Measurements from ENCODE around the gene MVB12A. TPM values are rescaled to one million over a fixed set of nuclear protein-coding genes. Genes with fewer than 3 reads are reported as not detected.
A peak's percentile ranks its signal among the peaks of the same experiment; 100 is the strongest.

MVB12A gene
- total RNA-seq, 1 donor from 2014 or later = 46.2 TPM

DNA sequence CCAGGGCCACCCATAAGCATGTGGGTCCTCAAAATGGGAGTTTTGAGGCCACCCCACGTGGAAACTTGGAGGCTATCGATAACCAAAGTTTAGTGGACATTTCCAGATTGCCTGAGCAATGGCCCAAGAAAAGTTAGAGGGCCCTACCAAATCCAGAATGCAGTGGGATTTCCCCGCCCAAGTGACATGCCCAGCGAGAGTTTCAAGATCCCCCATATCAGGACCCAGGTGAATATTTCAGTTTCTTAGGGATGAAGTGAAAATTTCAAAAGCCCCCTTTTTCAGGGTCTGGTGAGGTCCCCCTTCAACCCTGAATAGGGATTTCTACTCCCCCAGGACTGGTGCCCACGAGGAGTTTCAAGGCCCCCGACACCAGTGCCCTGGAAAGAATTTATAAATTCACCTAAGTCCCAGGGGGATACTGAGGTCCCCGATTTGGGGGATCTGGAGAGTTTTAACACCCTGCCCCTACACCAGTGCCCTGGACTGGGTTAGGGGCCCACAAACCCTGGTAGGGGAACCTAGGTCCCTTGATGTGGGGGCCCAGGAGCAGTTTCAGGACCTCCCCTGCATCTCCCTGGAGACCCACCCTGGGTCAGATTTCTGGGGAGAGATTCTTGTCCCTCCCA, 15.1 kb upstream of the MVB12A start:
- DNase-seq (ENCODE audit: low spot score) = no peak

DNA sequence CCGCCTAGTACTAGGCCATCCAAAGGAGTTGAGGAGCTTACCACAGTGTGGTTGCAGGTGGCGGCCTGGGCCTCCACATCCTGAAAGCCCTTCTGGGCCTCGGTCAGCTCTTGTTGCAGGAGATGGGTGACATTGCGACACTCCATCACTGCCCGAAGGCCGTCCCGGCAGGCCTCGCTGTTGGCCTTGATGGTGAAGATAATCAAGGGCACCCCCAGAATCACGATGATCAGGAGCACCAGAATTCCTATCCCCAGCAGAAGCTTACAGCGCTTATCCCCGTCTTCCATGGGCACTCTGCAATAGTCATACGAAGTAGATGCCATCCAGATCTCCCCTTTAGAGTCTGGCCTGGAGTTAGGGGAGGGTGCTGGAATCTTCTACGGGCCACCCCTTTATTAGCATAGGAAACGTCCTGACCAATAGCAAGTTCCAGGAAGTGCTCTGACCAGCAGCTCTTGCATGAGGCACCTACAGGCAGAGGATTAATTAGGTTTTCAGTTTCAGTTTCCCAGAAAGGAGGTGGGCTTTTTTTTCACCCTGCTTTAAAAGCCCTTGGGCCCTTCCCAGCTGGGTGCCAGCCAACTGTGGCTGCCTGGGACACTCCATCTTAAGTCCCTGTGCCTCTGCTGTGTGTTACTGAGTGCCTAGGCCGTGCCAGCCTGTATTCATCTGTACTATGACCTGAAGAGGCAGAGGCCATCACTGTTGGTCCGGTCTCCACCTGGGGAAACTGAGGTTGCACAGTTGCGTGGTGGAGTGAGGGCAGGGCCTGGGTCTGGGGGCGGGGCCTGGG, 14.4 kb upstream of the MVB12A start, which contains the start of gene BST2:
TSS of gene BST2 (minus strand) at position 381 of the 796 bp plus-strand sequence. CDS start at position 326, 55 bp downstream.
- DNase-seq (ENCODE audit: low spot score) = peak; percentile 90

DNA sequence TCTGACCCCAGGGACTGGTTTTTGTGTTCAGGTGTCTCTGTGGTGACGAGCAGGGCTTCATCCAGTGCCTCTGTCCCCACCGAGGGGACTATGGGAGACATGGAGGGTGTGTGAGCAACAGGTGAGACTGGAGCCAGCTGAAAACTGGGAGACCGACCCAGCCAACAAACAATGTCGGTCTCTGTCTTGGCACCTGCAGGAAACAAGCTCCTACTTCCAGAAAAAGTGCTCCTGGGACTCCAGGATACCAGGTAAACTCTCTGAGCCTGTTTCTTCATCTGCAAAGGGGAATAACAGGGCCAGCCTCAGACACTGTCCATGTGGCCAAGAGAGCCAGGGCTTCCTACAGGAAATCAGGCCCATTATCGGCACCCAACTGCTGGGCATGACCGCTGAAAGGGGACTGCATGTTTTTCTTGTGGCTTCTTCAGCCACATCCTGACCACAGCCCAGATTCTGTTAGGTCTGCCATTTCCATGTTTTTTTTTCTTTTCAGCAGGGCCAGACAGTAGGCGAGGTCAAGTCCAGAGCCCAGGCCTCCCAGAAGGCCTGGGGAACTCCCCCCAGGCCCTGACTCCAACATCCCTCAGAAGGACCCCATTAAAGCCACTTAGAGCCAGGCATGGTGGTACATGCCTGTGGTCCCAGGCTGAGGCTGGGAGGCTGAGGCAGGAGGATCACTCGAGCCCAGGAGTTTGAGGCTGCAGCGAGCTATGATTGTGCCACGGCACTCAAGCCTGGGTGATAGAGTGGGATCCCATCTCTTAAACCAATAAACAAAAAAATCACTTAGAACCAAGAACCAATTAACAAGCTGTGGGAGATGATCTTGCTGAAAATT, 13.6 kb upstream of the MVB12A start:
- no peak for DNase-seq (ENCODE audit: low spot score)

DNA sequence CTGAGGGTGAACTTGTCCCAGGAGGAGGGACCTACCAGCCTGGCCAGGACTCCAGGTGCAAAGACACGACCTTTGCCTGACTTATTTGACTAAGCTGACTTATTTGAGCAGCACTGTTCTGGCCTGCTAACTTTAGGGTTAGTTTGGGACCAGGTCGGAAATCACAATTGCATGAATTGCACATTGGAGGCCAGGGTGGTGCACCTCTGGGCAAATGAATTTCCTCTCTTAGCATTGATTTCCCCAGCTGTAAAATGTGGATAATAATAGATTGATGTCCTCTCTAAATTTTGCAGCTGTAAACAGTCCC, 13.0 kb upstream of the MVB12A start:
- no peak for DNase-seq (ENCODE audit: low spot score)

DNA sequence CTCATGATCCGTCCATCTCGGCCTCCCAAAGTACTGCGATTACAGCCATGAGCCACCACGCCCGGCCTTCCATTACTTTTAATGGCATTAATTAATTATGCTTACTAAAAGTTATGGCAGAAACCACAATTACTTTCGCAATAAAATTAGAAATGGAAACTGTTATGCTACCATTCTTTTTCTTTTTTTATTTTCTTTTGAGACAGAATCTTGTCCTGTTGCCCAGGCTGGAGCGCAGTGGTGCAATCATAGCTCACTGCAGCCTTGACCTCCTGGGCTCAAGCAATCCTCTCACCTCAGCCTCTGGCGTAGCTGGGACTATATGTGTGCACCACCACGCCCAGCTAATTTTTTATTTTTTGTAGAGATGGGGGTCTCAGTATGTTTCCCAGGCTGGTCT, 9.9 kb upstream of the MVB12A start:
- DNase-seq (ENCODE audit: low spot score) = no peak

DNA sequence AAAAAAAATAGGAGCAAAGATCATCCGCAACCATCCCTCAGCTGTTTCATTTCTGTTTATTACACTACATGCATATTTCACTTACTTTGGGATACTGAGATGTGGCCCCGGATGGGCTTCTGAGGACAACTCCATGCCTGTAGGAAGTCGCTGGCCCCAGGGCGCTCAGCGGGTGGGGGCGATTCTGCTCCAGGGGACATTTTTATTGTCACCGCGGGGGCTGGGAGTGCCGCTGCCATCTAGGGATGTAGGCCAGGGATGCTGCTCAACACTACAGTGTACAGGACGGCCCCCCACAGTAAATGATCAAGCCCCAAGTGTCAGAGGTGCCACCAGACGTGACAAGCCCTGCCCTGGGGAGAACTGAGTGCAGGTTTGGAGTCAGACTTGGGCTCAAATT, 8.0 kb upstream of the MVB12A start:
- DNase-seq (ENCODE audit: low spot score) = no peak

DNA sequence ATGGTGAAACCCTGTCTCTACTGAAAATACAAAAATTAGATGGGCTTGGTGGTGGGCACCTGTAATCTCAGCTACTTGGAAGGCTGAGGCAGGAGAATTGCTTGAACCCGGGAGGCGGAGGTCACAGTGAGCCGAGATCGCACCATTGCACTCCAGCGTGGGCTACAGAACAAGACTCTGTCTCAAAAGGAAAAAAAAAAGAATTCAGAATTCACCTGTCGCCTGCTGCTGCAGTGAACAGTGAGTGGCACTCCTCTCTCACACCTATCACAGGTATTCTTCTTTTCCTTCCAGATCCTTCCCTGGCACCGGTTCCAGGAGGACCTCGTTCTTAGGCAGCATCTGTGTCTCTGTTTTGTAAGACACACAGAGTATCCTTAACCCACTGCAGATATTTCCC, 5.8 kb upstream of the MVB12A start:
- DNase-seq (ENCODE audit: low spot score) = no peak

DNA sequence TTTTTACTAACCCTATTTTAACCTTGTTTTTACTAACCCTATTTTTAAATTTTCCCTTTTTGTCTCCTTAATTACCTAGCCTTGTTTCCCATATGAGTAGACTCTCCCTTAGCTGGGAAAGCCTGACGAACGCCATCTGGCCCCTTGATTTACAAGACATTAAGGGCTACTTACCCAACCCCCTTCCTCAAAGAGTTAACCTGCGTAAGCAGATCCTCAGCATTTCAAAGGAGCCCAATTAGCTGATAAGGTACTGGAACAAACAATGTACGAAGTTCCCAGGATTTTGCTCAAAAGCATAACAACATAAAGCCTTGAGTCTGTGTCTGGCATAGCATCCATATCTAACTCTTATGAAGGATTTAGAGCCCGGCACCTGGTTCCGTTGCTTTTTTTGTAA, 4.7 kb upstream of the MVB12A start:
- peak; percentile 53 for DNase-seq (ENCODE audit: low spot score)

DNA sequence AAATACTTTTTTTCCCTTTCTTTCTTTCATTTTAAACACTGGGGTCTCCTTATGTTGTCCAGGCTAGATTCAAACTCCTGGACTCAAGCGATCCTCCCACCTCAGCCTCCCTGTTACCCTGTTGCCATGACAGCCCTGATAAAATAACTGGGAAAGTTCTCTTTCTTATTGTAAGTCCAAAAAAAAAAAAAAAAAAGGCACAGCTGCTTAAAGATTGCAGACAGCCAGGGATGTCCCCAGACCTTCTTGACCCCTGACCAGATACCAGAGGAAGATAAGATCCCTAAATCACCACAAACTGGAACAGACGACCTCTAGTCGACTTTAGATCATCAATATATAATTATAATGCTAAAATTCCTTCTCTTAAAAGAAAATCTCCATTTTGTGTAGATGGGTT, 1.1 kb upstream of the MVB12A start:
- no peak for DNase-seq (ENCODE audit: low spot score)

DNA sequence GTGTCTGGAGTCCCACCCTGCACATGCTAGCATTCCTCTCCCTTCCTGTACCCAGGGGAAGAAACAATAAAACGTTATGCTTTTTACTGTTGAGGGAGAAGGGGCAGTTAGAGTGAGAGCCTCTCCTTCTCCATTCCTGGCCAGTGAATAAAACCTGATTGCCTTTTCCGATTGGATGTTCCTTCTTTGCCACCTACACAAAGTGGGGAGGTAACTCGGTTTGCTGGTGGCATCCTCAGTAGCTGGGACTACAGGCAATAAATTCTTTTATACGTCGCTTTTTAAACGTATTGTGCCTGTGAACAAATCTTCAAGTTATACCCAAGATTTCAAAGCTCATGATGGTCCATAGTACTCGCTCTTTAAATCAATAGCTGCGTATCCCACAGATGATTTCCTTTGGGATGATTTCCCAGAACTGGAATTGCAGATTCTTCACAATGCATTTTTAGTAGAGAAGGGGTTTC, 660 bp upstream of the MVB12A start:
- DNase-seq (ENCODE audit: low spot score) = no peak

DNA sequence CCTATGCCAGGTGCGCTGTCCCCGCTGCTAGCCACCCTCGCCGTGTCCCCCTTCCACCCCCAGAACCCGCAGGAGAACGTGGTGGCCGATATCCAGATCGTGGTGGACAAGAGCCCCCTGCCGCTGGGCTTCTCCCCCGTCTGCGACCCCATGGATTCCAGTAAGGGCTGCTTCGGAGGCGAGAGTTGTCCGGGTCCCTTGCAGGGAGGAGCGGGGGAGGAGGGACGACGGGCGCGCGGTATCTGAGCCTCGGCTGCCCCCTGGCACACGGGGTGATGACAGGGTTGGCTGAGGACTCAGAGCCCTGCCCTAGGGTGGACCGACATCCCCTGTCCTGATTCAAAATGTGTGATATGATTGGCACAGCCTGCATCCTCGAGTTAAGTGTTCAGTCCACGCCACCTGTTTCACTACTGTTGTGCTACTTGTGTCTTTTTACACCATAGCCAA, 653 bp downstream of the MVB12A start:
- peak; percentile 47 for DNase-seq (ENCODE audit: low spot score)

DNA sequence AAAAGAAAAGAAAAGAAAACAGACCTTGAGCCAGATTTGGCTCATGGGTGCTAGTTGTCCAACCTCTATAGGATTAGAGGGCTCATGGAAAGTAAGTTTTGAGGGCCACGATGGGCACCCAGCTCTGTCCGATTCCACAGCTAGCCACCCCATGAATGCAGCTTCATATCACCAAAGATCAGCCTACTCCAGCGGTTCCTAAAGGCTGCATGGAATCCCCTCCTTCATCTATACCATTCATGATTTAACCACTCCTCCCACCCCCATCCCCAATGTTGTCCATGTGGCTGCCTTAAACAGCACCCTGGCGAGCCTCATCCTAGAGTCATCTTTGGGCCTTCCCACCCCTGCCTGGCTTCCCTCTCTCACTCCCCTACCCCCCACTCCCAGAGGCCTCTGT, 2.1 kb downstream of the MVB12A start:
- no peak for DNase-seq (ENCODE audit: low spot score)

DNA sequence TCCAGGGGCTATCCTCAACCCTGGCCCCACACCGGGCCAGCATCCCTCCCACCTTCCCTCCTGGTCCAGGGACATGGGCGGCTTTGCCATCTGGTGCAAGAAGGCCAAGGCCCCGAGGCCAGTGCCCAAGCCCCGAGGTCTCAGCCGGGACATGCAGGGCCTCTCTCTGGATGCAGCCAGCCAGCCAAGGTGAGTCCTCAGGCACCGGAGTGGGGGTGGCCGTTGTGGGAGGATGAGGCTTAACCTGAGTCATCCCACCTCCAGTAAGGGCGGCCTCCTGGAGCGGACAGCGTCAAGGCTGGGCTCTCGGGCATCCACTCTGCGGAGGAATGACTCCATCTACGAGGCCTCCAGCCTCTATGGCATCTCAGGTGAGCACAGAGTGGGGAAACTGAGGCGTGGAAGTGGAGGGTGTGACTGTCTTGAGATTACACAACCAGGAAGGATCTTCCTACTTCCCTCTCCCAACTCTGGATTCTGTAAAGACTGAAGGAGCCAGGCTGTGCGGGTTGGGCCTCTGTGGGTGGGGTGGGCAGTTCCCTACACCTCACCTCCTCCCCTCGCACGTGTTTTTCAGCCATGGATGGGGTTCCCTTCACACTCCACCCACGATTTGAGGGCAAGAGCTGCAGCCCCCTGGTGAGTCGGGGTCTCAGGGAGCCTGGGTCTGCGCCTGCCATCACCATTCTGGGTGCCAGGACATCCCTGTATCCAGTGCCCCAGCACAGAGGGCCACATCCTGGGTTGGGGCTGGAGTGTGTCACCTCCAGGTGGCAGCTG, 3.8 kb downstream of the MVB12A start:
- DNase-seq (ENCODE audit: low spot score) = no peak

DNA sequence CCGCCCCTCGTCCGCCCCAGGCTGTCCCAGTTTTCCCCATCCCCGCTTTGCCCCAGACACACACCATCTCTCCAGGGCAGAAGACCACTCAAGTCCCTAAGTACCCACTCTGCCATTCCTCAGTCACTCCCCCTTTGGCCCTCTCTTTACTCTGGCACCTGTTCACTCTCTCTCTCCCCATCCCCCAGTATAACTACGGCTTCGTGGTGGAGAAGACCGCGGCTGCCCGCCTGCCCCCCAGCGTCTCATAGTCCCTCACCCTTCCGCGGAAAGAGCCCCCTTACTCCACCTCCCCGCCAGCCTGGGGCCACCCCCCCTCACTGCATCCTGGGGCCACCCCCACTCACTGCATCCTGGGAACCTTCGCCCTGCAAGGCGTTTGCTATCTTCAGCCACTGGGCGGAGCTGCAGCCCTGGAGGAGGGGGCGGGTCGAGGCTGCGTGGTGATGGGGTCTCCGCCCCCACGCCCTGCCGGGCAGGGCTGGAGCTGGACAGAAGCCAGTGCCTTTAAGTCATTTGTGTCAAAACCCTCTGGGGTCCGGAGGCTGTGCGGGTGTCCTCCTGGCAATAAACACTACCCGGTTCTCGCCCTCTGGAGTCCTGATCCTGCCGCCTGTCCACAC, 5.0 kb downstream of the MVB12A start:
- peak; percentile 45 for DNase-seq (ENCODE audit: low spot score)

DNA sequence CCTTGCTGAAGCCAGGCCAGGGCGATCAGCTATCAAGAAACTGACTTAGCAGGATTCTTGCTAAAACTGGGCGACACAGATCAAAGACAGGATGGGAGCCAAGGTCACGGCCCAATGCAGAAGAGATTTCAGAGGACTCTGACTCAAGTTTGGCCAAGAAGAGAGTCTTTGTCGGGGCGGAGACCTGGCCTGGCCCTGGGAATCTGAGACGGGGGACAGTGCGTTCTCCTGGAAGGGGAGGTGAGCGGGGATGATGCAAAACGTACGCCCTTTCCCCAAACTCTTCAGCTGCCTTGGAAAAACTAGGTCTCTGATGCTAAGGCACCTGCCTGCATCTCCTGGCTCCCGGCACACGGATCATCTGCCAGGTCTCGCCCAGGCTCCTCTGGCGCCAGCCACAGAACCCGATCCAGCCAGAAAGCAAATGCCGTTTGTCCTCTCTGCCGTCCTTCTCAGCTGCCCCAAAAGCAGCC, 9.8 kb downstream of the MVB12A start:
- peak; percentile 61 for DNase-seq (ENCODE audit: low spot score)

DNA sequence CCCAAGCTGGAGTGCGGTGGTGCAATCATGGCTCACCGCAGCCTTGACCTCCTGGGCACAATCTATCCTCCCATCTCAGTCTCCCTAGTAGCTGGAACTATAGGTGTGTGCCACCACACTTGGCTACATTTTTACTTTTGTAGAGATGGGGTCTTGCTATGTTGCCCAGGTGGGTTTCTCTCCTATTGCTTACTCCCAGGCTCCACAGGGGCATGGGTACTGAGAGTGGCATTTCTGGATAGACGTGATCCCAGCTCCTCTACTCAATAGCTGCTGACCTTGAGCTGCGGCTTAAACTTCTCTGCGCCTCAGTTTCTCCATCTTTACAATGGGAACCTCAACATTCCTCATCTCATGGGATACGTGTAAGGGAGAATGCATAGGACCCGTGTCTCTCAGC, 11.6 kb downstream of the MVB12A start:
- DNase-seq (ENCODE audit: low spot score) = no peak

DNA sequence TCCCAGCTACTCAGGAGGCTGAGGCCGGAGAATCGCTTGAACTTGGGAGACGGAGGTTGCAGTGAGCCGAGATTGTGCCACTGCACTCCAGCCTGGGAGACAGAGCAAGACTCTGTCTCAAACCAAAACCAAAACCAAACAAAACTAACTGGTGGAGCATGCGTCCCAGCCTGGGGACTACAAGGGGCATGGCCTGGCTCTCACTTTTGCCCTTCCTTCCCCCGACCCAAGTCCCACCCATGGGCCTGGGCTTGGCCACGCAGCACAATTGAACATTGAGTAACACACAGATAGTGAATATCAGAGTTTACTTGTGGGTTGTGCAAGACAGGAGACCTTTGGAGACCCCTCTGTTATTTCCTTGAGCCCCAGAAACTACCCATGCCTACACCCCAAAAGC, 15.4 kb downstream of the MVB12A start:
- no peak for DNase-seq (ENCODE audit: low spot score)

DNA sequence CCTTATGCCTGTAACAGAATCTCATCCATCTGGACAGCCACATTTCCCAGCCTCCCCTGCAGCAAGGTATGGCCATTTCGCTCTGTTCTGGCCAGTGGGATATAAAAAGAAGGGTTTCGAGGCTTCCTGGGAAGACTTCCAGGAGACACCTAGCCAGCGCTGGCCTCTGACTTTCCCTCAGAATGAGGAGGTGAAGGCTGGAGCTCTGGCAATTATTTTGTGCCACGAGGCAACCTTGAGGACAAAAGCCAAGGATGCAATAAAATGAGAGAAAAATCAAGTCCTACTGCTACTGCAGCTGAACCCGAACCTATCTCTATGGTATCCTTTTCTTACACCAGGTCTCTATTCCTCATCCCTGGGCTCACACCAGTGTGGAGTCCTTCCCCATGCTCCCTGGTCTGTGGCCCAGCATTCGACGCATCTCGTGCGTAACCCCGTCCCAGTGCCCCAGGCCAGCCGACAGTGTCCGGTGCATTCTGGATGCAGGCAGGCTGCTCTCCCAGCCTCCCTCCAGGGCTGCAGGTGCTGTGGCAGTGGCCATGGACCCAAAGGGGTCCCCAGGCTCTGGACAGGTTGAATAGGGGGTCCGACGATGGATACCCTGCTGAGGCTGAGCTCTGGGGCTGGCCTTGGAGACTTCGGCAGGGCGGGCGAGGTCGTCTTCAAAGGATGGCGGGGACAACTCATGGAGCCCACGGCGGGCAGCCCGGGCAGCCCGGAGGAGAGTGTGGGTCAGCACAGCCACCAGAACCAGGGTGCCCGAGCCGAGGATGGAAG, 16.4 kb downstream of the MVB12A start:
- DNase-seq (ENCODE audit: low spot score) = no peak

DNA sequence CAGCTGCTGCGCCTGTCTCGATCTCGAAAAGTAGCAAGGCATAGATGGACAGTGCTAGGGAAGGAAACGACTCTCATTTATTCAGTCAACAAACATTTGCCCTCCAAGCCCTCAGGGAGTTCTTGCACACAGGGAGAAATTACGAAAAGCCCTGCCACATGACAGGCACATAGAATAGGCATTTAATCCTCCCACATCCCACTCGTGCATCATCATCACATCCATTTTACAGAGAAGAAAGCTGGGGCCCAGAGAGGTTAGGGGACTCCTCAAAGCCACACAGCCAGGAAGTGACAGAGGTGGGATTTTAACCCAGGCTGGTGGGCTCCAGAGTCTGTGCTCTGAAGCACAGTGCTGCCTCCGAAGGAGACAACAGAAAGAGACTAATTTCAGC, 17.0 kb downstream of the MVB12A start:
- DNase-seq (ENCODE audit: low spot score) = no peak
